A673 (cell line): ENCODE data around the gene BMP5. TPM values are rescaled to one million over a fixed set of nuclear protein-coding genes. Genes with fewer than 3 reads are reported as not detected.
A peak's percentile ranks its signal among the peaks of the same experiment; 100 is the strongest.

Source experiments
- BruUV-seq: library from RNA; stranded (reverse); fragments of 400-500 nt; replicated peaks from 2 replicates; lab custom pipeline; 2021; lab: Mats Ljungman, UMichigan
- CTCF ChIA-PET: fragments of 300-600 bp; sonication (Branson Sonifier 250); formaldehyde crosslinking; loops from one replicate; lab custom pipeline; 2022; ENCODE audit warnings: antibody characterized with exemption; lab: Charles Lee
- POLR2A ChIA-PET: fragments of 300-600 bp; sonication (Branson Sonifier 250); formaldehyde crosslinking; loops from one replicate; lab custom pipeline; 2022; ENCODE audit warnings: antibody characterized with exemption; ENCODE audit not compliant: low non-redundant PET; lab: Charles Lee
- DNase-seq: peaks from one replicate; pipeline ENCODE4 v3.0.0-alpha.2; 2015; ENCODE audit warnings: low spot score
- H3K27ac ChIP-seq: fragments of 200-600 bp; sonication (generic); 2 replicates; pipeline ENCODE4 v1.5.1; 2016; ENCODE audit warnings: mixed run types, low read depth, mild to moderate bottlenecking, mixed read lengths, antibody characterized with exemption, low read length; ENCODE audit not compliant: poor library complexity, severe bottlenecking
- H3K27me3 ChIP-seq: fragments of 200-600 bp; sonication (generic); replicated peaks from 2 replicates; pipeline ENCODE4 v1.6.1; 2017; ENCODE audit warnings: mixed run types, low read depth, mild to moderate bottlenecking, mixed read lengths, antibody characterized with exemption, low read length; ENCODE audit not compliant: insufficient read depth, poor library complexity
- H3K36me3 ChIP-seq: fragments of 200-600 bp; sonication (generic); 2 replicates; pipeline ENCODE4 v1.6.1; 2016; ENCODE audit warnings: mixed run types, mild to moderate bottlenecking, mixed read lengths, antibody characterized with exemption, low read length; ENCODE audit not compliant: insufficient read depth, poor library complexity, severe bottlenecking
- H3K4me1 ChIP-seq: fragments of 200-600 bp; sonication (generic); 2 replicates; pipeline ENCODE4 v1.6.1; 2017; ENCODE audit warnings: mixed run types, mild to moderate bottlenecking, mixed read lengths, antibody characterized with exemption, low read length; ENCODE audit not compliant: insufficient read depth, poor library complexity, severe bottlenecking
- H3K4me3 ChIP-seq: fragments of 200-600 bp; sonication (generic); 2 replicates; pipeline ENCODE4 v1.5.1; 2016; ENCODE audit warnings: low read depth, mixed run types, mild to moderate bottlenecking, mixed read lengths, low read length; ENCODE audit not compliant: poor library complexity, severe bottlenecking
- H3K9me3 ChIP-seq: fragments of 200-600 bp; sonication (generic); 2 replicates; pipeline ENCODE4 v1.6.1; 2016; ENCODE audit warnings: mixed run types, low read depth, mild to moderate bottlenecking, mixed read lengths, antibody characterized with exemption, low read length; ENCODE audit not compliant: poor library complexity, severe bottlenecking
- EZH2 ChIP-seq: fragments of 200-600 bp; sonication (generic); IDR thresholded peaks from 2 replicates; pipeline ENCODE4 v1.6.1; 2017; ENCODE audit warnings: borderline replicate concordance, low read depth, mild to moderate bottlenecking, mixed read lengths, antibody characterized with exemption, low read length; ENCODE audit not compliant: poor library complexity, severe bottlenecking
- intact Hi-C: fragments of 100-400 bp; cut with micrococcal nuclease; formaldehyde crosslinking; loops from one replicate; pipeline ENCODE4 v1.10.0; 2022; ENCODE audit not compliant: unreplicated experiment
- total RNA-seq: library from RNA; stranded (reverse); gene quantifications from 2 replicates; pipeline ENCODE4 v1.2.3, GENCODE V29; 2021
- TF ChIP-seq, protein P1 (sequence below): fragments of 300-800, 200-600 bp; sonication (generic); conservative IDR thresholded peaks from 2 replicates; pipeline ENCODE4 v1.5.1; 2017; ENCODE audit warnings: low read depth, mild to moderate bottlenecking, antibody characterized with exemption, low read length, moderate library complexity, mixed read lengths

Gene BMP5
- total RNA-seq, 1 experiment from 2014 or later: 0.49 TPM

DNA sequence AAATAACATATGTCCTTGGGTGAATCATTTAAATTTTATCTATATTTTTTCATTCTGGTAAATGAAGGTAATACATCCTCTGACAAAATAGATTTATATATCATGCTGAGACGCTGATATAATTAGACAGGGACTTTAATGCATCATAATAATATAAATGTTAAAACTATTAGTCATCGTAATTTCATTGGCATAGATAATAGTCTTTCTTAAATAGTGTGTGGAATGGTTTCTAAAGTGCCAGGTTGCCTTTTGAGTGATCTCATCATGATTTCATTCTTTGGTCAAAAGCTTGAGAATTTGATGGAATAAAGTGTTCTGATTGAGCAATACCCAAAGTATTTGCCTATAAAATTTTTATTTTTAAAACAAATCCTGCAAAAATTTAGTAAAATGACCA is 43.2 kb upstream of the BMP5 start:
- H3K4me3 ChIP-seq: no peak overlapping the region
- no peaks in the 10 kb centered on the region for H3K9me3 ChIP-seq
- no peaks in the 10 kb centered on the region for H3K27me3 ChIP-seq
- no peak overlapping the region for H3K27ac ChIP-seq
- peak; percentile 50 for DNase-seq
- no TSS peak for BruUV-seq
- no peaks in the 10 kb centered on the region for H3K36me3 ChIP-seq
- TF ChIP-seq, protein P1, sequence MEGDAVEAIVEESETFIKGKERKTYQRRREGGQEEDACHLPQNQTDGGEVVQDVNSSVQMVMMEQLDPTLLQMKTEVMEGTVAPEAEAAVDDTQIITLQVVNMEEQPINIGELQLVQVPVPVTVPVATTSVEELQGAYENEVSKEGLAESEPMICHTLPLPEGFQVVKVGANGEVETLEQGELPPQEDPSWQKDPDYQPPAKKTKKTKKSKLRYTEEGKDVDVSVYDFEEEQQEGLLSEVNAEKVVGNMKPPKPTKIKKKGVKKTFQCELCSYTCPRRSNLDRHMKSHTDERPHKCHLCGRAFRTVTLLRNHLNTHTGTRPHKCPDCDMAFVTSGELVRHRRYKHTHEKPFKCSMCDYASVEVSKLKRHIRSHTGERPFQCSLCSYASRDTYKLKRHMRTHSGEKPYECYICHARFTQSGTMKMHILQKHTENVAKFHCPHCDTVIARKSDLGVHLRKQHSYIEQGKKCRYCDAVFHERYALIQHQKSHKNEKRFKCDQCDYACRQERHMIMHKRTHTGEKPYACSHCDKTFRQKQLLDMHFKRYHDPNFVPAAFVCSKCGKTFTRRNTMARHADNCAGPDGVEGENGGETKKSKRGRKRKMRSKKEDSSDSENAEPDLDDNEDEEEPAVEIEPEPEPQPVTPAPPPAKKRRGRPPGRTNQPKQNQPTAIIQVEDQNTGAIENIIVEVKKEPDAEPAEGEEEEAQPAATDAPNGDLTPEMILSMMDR: no peak
- TF ChIP-seq EZH2: no peak
- POLR2A ChIA-PET: no interaction called here
- H3K4me1 ChIP-seq: peaks cover 44% of the 10 kb centered on the region
- intact Hi-C loops: no loop called here
- CTCF ChIA-PET: no interaction called here

- intact Hi-C loops: no loop called here
- no peak overlapping the region for H3K27ac ChIP-seq
- BruUV-seq: no TSS peak
- H3K9me3 ChIP-seq: no peaks in the 10 kb centered on the region
- peaks cover 44% of the 10 kb centered on the region for H3K4me1 ChIP-seq
- H3K36me3 ChIP-seq: no peaks in the 10 kb centered on the region
- POLR2A ChIA-PET: no interaction called here
- no peaks in the 10 kb centered on the region for H3K27me3 ChIP-seq
- peak; percentile 23 for DNase-seq
- H3K4me3 ChIP-seq: peak overlapping the region; percentile 8
- TF ChIP-seq, protein P1: no peak
- no peak for TF ChIP-seq EZH2
- CTCF ChIA-PET: no interaction called here
These were observed 42.5 kb upstream of the BMP5 start for GRCh38 chr6:55917751-55918415.

DNA sequence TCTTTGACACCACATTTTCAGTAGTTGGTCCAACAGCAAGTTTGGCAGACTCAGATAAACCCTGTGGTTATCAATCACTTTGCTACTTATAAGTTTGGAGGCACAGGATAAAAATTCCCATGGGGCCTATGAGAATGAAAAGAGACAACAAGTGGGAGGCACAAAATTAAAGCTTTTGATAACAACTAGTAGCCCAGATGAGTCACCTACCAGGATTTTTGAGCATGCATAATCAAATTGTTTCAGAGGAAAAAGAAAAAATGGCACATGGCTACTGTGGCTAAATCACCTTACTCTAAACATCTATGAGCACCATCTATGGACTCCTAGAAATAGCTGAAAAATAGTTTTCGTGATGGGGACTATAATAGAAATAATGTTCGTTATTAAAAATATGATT is 40.8 kb upstream of the BMP5 start:
- DNase-seq: peak; percentile 71
- peaks cover 43% of the 10 kb centered on the region for H3K4me1 ChIP-seq
- no peaks in the 10 kb centered on the region for H3K9me3 ChIP-seq
- intact Hi-C loops: no loop called here
- ChIA-PET CTCF (no interaction called here), POLR2A (no interaction called here)
- no peaks in the 10 kb centered on the region for H3K36me3 ChIP-seq
- H3K27ac ChIP-seq: no peak overlapping the region
- no peak for TF ChIP-seq EZH2
- TF ChIP-seq, protein P1: no peak
- no peaks in the 10 kb centered on the region for H3K27me3 ChIP-seq
- H3K4me3 ChIP-seq: no peak overlapping the region
- BruUV-seq: no TSS peak
